ENCODE data around the gene TMEM248. TPM values are rescaled to one million over a fixed set of nuclear protein-coding genes. Genes with fewer than 3 reads are reported as not detected.
"Not testable (repeated sequence)": the region's sequence is repeated elsewhere in the genome, so short reads cannot be mapped to it uniquely, and the experiment has no call there.

The TMEM248 gene
- 121 TPM for polyA plus RNA-seq

GRCh38 chr7:66920769-66921395, at the start of gene TMEM248:
TMEM248 (plus strand) TSS chr7:66921225; CDS start chr7:66941866, 20,641 bp downstream.
- H3K9me3 Mint-ChIP-seq, result peaks cover 0 to 3% (median 1%) of the 10 kb centered on the region in 3 donors
- H3K4me3 Mint-ChIP-seq, result peak within 1 kb of the TSS; percentile 94 to 99 (median 98)
- peaks cover 2% of the 10 kb centered on the region for H3K36me3 Mint-ChIP-seq
- H3K27ac Mint-ChIP-seq, result peak within 1 kb of the TSS; percentile 96 to 98 (median 97)
- H3K27me3 Mint-ChIP-seq, result no peaks in the 10 kb centered on the region
- peaks cover 8 to 32% (median 9%) of the 10 kb centered on the region in 3 donors for H3K4me1 Mint-ChIP-seq

- Mint-ChIP-seq H3K9me3 (no peaks in the 10 kb centered on the region), H3K4me3 (no peak overlapping the region), H3K27ac (no peak overlapping the region), H3K27me3 (no peaks in the 10 kb centered on the region), H3K4me1 (peaks cover 0 to 9% (median 6%) of the 10 kb centered on the region in 3 donors), H3K36me3 (peaks cover 16% of the 10 kb centered on the region)
Observed at GRCh38 chr7:66873476-66873875, 47.5 kb upstream of the TMEM248 start.

- peaks cover 0 to 6% (median 6%) of the 10 kb centered on the region in 3 donors for H3K4me1 Mint-ChIP-seq
- no peaks in the 10 kb centered on the region for H3K9me3 Mint-ChIP-seq
- H3K4me3 Mint-ChIP-seq, result no peak overlapping the region
- peaks cover 2% of the 10 kb centered on the region for H3K36me3 Mint-ChIP-seq
- H3K27me3 Mint-ChIP-seq, result no peaks in the 10 kb centered on the region
- no peak overlapping the region for H3K27ac Mint-ChIP-seq
Observed at GRCh38 chr7:66877577-66878300, 43.3 kb upstream of the TMEM248 start.

GRCh38 chr7:66878301-66878685, 42.7 kb upstream of the TMEM248 start:
- not testable (repeated sequence) for H3K4me1 Mint-ChIP-seq, H3K36me3 Mint-ChIP-seq, H3K9me3 Mint-ChIP-seq, H3K27me3 Mint-ChIP-seq, H3K4me3 Mint-ChIP-seq, H3K27ac Mint-ChIP-seq

- Mint-ChIP-seq H3K36me3 (peaks cover 2% of the 10 kb centered on the region), H3K27ac (no peak overlapping the region), H3K4me3 (no peak overlapping the region)
Observed at GRCh38 chr7:66880053-66880452, 41.0 kb upstream of the TMEM248 start.

GRCh38 chr7:66880577-66880976, 40.4 kb upstream of the TMEM248 start:
- H3K9me3 Mint-ChIP-seq, H3K27me3 Mint-ChIP-seq, H3K4me3 Mint-ChIP-seq, H3K4me1 Mint-ChIP-seq, H3K27ac Mint-ChIP-seq, H3K36me3 Mint-ChIP-seq: not testable (repeated sequence)

More at GRCh38 chr7:66880053-66880452, 41.0 kb upstream of the TMEM248 start:
- H3K4me1 Mint-ChIP-seq, result peaks cover 0 to 6% (median 6%) of the 10 kb centered on the region in 3 donors
- H3K9me3 Mint-ChIP-seq, result no peaks in the 10 kb centered on the region
- H3K27me3 Mint-ChIP-seq, result no peaks in the 10 kb centered on the region

GRCh38 chr7:66883716-66884115, 37.3 kb upstream of the TMEM248 start:
- no peak overlapping the region for H3K4me3 Mint-ChIP-seq
- no peaks in the 10 kb centered on the region for H3K27me3 Mint-ChIP-seq
- no peak overlapping the region for H3K27ac Mint-ChIP-seq
- peaks cover 2% of the 10 kb centered on the region for H3K36me3 Mint-ChIP-seq
- no peaks in the 10 kb centered on the region for H3K9me3 Mint-ChIP-seq
- peaks cover 0 to 3% (median 3%) of the 10 kb centered on the region in 3 donors for H3K4me1 Mint-ChIP-seq

- H3K4me3 Mint-ChIP-seq, H3K27me3 Mint-ChIP-seq, H3K36me3 Mint-ChIP-seq, H3K9me3 Mint-ChIP-seq, H3K4me1 Mint-ChIP-seq, H3K27ac Mint-ChIP-seq: not testable (repeated sequence)
Observed at GRCh38 chr7:66884556-66884955, 36.5 kb upstream of the TMEM248 start.

GRCh38 chr7:66886152-66886551, 34.9 kb upstream of the TMEM248 start:
- Mint-ChIP-seq H3K9me3 (no peaks in the 10 kb centered on the region), H3K27ac (no peak overlapping the region), H3K4me1 (peaks cover 0 to 3% (median 3%) of the 10 kb centered on the region in 3 donors), H3K36me3 (peaks cover 2% of the 10 kb centered on the region), H3K4me3 (no peak overlapping the region), H3K27me3 (no peaks in the 10 kb centered on the region)

- H3K9me3 Mint-ChIP-seq, H3K27ac Mint-ChIP-seq: not testable (repeated sequence)
Observed at GRCh38 chr7:66888223-66888622, 32.8 kb upstream of the TMEM248 start.

GRCh38 chr7:66894463-66895080, 26.5 kb upstream of the TMEM248 start:
- Mint-ChIP-seq H3K36me3 (peaks cover 2% of the 10 kb centered on the region), H3K27ac (no peak overlapping the region), H3K4me3 (no peak overlapping the region), H3K27me3 (no peaks in the 10 kb centered on the region), H3K4me1 (peaks cover 0 to 1% (median 0%) of the 10 kb centered on the region in 3 donors), H3K9me3 (no peaks in the 10 kb centered on the region)

More at GRCh38 chr7:66888223-66888622, 32.8 kb upstream of the TMEM248 start:
- H3K27me3 Mint-ChIP-seq, H3K36me3 Mint-ChIP-seq, H3K4me1 Mint-ChIP-seq, H3K4me3 Mint-ChIP-seq: not testable (repeated sequence)

GRCh38 chr7:66896441-66896840, 24.6 kb upstream of the TMEM248 start:
- Mint-ChIP-seq H3K4me1 (peaks cover 0 to 1% (median 0%) of the 10 kb centered on the region in 3 donors), H3K4me3 (no peak overlapping the region), H3K36me3 (peaks cover 2% of the 10 kb centered on the region), H3K9me3 (no peaks in the 10 kb centered on the region), H3K27ac (no peak overlapping the region), H3K27me3 (no peaks in the 10 kb centered on the region)

GRCh38 chr7:66899552-66900280, 21.3 kb upstream of the TMEM248 start:
- no peaks in the 10 kb centered on the region for H3K27me3 Mint-ChIP-seq

GRCh38 chr7:66901941-66902843, 18.8 kb upstream of the TMEM248 start:
- H3K36me3 Mint-ChIP-seq, result peaks cover 2% of the 10 kb centered on the region
- peaks cover 0 to 4% (median 0%) of the 10 kb centered on the region in 3 donors for H3K4me1 Mint-ChIP-seq
- no peaks in the 10 kb centered on the region for H3K27me3 Mint-ChIP-seq
- H3K27ac Mint-ChIP-seq, result peak overlapping the region in 1 of 3 donors; percentile 64
- no peak overlapping the region for H3K4me3 Mint-ChIP-seq
- no peaks in the 10 kb centered on the region for H3K9me3 Mint-ChIP-seq

More at GRCh38 chr7:66899552-66900280, 21.3 kb upstream of the TMEM248 start:
- H3K4me1 Mint-ChIP-seq, result peaks cover 0 to 2% (median 0%) of the 10 kb centered on the region in 3 donors
- H3K9me3 Mint-ChIP-seq, result no peaks in the 10 kb centered on the region
- H3K4me3 Mint-ChIP-seq, result no peak overlapping the region
- no peak overlapping the region for H3K27ac Mint-ChIP-seq
- peaks cover 2% of the 10 kb centered on the region for H3K36me3 Mint-ChIP-seq

All from IgD-negative memory B cell (primary cell).